GM21526 (cell line): Measurements from ENCODE around the gene ERBB4.

ENCODE experiments used
- ATAC-seq: cut with Tn5 transposase; IDR thresholded peaks from one replicate; pipeline ENCODE4 v1.9.1; 2021; ENCODE audit warnings: moderate library complexity; ENCODE audit not compliant: unreplicated experiment, low FRiP score

The ERBB4 gene

GRCh38 chr2:212381428-212382102, 157.0 kb downstream of the ERBB4 start:
- no peak for ATAC-seq

- ATAC-seq = no peak
Observed at GRCh38 chr2:212379103-212379502, 159.5 kb downstream of the ERBB4 start.

- no peak for ATAC-seq
Observed at GRCh38 chr2:212367431-212367830, 171.2 kb downstream of the ERBB4 start.

GRCh38 chr2:212364112-212364985, 174.3 kb downstream of the ERBB4 start:
- no peak for ATAC-seq

- no peak for ATAC-seq
Observed at GRCh38 chr2:212361174-212361756, 177.3 kb downstream of the ERBB4 start.

- ATAC-seq = no peak
Observed at GRCh38 chr2:212360068-212360460, 178.5 kb downstream of the ERBB4 start.

GRCh38 chr2:212359425-212360067, 179.1 kb downstream of the ERBB4 start:
- ATAC-seq = no peak

- ATAC-seq = no peak
Observed at GRCh38 chr2:212357606-212358005, 181.0 kb downstream of the ERBB4 start.

- ATAC-seq = no peak
Observed at GRCh38 chr2:212354382-212354781, 184.2 kb downstream of the ERBB4 start.

- no peak for ATAC-seq
Observed at GRCh38 chr2:212348501-212348900, 190.1 kb downstream of the ERBB4 start.

- ATAC-seq = no peak
Observed at GRCh38 chr2:212346865-212347264, 191.7 kb downstream of the ERBB4 start.

- no peak for ATAC-seq
Observed at GRCh38 chr2:212345966-212346365, 192.6 kb downstream of the ERBB4 start.

GRCh38 chr2:212344131-212344530, 194.5 kb downstream of the ERBB4 start:
- no peak for ATAC-seq

- no peak for ATAC-seq
Observed at GRCh38 chr2:212343167-212343566, 195.4 kb downstream of the ERBB4 start.

GRCh38 chr2:212337486-212338343, 200.9 kb downstream of the ERBB4 start:
- no peak for ATAC-seq

GRCh38 chr2:212337036-212337435, 201.6 kb downstream of the ERBB4 start:
- no peak for ATAC-seq

- ATAC-seq = no peak
Observed at GRCh38 chr2:212330263-212330662, 208.3 kb downstream of the ERBB4 start.

GRCh38 chr2:212328712-212329496, 209.7 kb downstream of the ERBB4 start:
- no peak for ATAC-seq

GRCh38 chr2:212328136-212328535, 210.5 kb downstream of the ERBB4 start:
- ATAC-seq = no peak
